ENCODE data around the gene GLT8D2. TPM values are rescaled to one million over a fixed set of nuclear protein-coding genes. Genes with fewer than 3 reads are reported as not detected.

Gene GLT8D2
- total and polyA plus RNA-seq, 2 of the 13 experiments (the other 11 are each of a cell fraction or from before 2014, with no cell fraction given) = not detected

DNA sequence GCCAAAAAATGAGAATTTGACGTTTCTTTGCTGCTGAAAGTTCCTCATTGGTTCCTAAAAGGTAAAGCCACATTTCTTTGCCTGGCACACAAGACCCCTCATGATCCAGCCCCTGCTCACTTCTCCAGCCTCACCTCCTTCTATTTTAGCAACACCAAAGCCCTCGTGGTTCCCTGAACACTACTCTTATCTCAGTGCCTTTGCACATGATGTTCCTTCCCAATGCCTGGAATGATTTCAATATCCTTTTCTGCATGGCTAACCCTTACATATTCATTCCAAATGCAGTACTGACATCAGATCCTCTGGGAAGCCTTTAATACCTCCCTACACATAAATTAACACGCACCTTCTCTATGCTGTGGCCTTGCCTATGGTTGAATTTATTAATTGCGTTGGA lies 39.9 kb downstream of the GLT8D2 start (continued):
- TF ChIP-seq, protein P1, sequence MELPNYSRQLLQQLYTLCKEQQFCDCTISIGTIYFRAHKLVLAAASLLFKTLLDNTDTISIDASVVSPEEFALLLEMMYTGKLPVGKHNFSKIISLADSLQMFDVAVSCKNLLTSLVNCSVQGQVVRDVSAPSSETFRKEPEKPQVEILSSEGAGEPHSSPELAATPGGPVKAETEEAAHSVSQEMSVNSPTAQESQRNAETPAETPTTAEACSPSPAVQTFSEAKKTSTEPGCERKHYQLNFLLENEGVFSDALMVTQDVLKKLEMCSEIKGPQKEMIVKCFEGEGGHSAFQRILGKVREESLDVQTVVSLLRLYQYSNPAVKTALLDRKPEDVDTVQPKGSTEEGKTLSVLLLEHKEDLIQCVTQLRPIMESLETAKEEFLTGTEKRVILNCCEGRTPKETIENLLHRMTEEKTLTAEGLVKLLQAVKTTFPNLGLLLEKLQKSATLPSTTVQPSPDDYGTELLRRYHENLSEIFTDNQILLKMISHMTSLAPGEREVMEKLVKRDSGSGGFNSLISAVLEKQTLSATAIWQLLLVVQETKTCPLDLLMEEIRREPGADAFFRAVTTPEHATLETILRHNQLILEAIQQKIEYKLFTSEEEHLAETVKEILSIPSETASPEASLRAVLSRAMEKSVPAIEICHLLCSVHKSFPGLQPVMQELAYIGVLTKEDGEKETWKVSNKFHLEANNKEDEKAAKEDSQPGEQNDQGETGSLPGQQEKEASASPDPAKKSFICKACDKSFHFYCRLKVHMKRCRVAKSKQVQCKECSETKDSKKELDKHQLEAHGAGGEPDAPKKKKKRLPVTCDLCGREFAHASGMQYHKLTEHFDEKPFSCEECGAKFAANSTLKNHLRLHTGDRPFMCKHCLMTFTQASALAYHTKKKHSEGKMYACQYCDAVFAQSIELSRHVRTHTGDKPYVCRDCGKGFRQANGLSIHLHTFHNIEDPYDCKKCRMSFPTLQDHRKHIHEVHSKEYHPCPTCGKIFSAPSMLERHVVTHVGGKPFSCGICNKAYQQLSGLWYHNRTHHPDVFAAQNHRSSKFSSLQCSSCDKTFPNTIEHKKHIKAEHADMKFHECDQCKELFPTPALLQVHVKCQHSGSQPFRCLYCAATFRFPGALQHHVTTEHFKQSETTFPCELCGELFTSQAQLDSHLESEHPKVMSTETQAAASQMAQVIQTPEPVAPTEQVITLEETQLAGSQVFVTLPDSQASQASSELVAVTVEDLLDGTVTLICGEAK (IDR thresholded peaks at IDR 0.05) = no peak
- TF ChIP-seq, protein P1 (CRISPR knock-in tag; IDR thresholded peaks at IDR 0.05) = no peak
- TF ChIP-seq FOXJ3 (CRISPR knock-in tag; IDR thresholded peaks at IDR 0.05; ENCODE audit: borderline replicate concordance) (no peak), TGIF2 (CRISPR knock-in tag; IDR thresholded peaks at IDR 0.05) (no peak), ZNF674 (CRISPR knock-in tag; IDR thresholded peaks at IDR 0.05; ENCODE audit: low read depth) (no peak), SIX4 (CRISPR knock-in tag; IDR thresholded peaks at IDR 0.05) (no peak), ZNF772 (CRISPR knock-in tag; IDR thresholded peaks at IDR 0.05) (no peak), ZNF230 (CRISPR knock-in tag; IDR thresholded peaks at IDR 0.05) (no peak), ZFP82 (CRISPR knock-in tag; IDR thresholded peaks at IDR 0.05; ENCODE audit: borderline replicate concordance) (no peak), ZNF33B (CRISPR knock-in tag; IDR thresholded peaks at IDR 0.05) (no peak), ZNF484 (CRISPR knock-in tag; IDR thresholded peaks at IDR 0.05; ENCODE audit: borderline replicate concordance, low read depth) (no peak), ZKSCAN1 (IDR thresholded peaks at IDR 0.05; ENCODE audit: low read length) (no peak), TBP (CRISPR knock-in tag; IDR thresholded peaks at IDR 0.05) (no peak), CEBPB (IDR thresholded peaks at IDR 0.05; ENCODE audit: borderline replicate concordance, low read depth, low read length) (no peak)
- TF ChIP-seq, protein P2, sequence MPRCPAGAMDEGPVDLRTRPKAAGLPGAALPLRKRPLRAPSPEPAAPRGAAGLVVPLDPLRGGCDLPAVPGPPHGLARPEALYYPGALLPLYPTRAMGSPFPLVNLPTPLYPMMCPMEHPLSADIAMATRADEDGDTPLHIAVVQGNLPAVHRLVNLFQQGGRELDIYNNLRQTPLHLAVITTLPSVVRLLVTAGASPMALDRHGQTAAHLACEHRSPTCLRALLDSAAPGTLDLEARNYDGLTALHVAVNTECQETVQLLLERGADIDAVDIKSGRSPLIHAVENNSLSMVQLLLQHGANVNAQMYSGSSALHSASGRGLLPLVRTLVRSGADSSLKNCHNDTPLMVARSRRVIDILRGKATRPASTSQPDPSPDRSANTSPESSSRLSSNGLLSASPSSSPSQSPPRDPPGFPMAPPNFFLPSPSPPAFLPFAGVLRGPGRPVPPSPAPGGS (CRISPR knock-in tag; IDR thresholded peaks at IDR 0.05) = no peak
